Keratinocyte (primary cell): ENCODE measurements around the gene MAGEL2. TPM values are rescaled to one million over a fixed set of nuclear protein-coding genes. Genes with fewer than 3 reads are reported as not detected.

Experiments
- DNase-seq: peaks from one replicate; pipeline ENCODE4 v3.0.0-alpha.2; 2011; ENCODE audit warnings: low read depth, missing footprints, low spot score
- FAIRE-seq: peaks from 2 replicates; lab custom pipeline; 2011; peaks lifted over from hg19 to GRCh38; lab: Jason Lieb, UNC
- H2AFZ ChIP-seq: 2 replicates; pipeline ENCODE4 v1.6.0; 2012; ENCODE audit warnings: low read length, control low read depth, inconsistent platforms; ENCODE audit not compliant: control insufficient read depth
- H3K27ac ChIP-seq: 2 replicates; pipeline ENCODE4 v1.5.1; 2011; ENCODE audit warnings: low read length; ENCODE audit not compliant: control insufficient read depth, insufficient read depth
- H3K27me3 ChIP-seq: 3 replicates; pipeline ENCODE4 v1.6.0; 2011; ENCODE audit warnings: low read length; ENCODE audit not compliant: control insufficient read depth, insufficient read depth; ENCODE audit errors: extremely low read depth
- H3K36me3 ChIP-seq, 2 experiments: 2 replicates in 1 of 2; 3 replicates in 1 of 2; pipeline ENCODE4 v1.5.1; 2011; ENCODE audit warnings: low read length in 2 of 2, mild to moderate bottlenecking in 1 of 2; ENCODE audit not compliant: control insufficient read depth in 2 of 2, insufficient read depth in 2 of 2; ENCODE audit errors: extremely low read depth in 1 of 2
- H3K4me1 ChIP-seq: 3 replicates; pipeline ENCODE4 v1.5.1; 2011; ENCODE audit warnings: low read length; ENCODE audit not compliant: control insufficient read depth, insufficient read depth; ENCODE audit errors: extremely low read depth
- H3K4me2 ChIP-seq: 3 replicates; pipeline ENCODE4 v1.6.0; 2011; ENCODE audit warnings: low read depth, low read length; ENCODE audit not compliant: control insufficient read depth, insufficient read depth; ENCODE audit errors: extremely low read depth
- H3K4me3 ChIP-seq, 3 experiments: fragments of 200-600 bp in 1 of 3; sonication (generic) in 1 of 3; 2 replicates in 2 of 3; 3 replicates in 1 of 3; pipeline ENCODE4 v1.5.1; 2011 to 2016; ENCODE audit warnings: low read length in 3 of 3, mild to moderate bottlenecking in 3 of 3, control low read depth in 2 of 3, inconsistent platforms in 1 of 3, low read depth in 1 of 3, mixed read lengths in 1 of 3, mixed run types in 1 of 3, moderate library complexity in 1 of 3; ENCODE audit not compliant: control insufficient read depth in 2 of 3, insufficient read depth in 2 of 3; ENCODE audit errors: extremely low read depth in 1 of 3
- H3K79me2 ChIP-seq: 2 replicates; pipeline ENCODE4 v1.6.0; 2012; ENCODE audit warnings: low read length; ENCODE audit not compliant: control insufficient read depth, insufficient read depth
- H3K9ac ChIP-seq: 3 replicates; pipeline ENCODE4 v1.6.0; 2011; ENCODE audit warnings: low read length; ENCODE audit not compliant: control insufficient read depth, insufficient read depth; ENCODE audit errors: extremely low read depth
- H3K9me1 ChIP-seq: 3 replicates; pipeline ENCODE4 v1.6.0; 2011; ENCODE audit warnings: low read length; ENCODE audit not compliant: control insufficient read depth, insufficient read depth; ENCODE audit errors: extremely low read depth
- H3K9me3 ChIP-seq: 2 replicates; pipeline ENCODE4 v1.5.1; 2012; ENCODE audit warnings: low read depth, low read length; ENCODE audit not compliant: control insufficient read depth
- H4K20me1 ChIP-seq: 3 replicates; pipeline ENCODE4 v1.6.0; 2011; ENCODE audit warnings: low read length; ENCODE audit not compliant: control insufficient read depth, insufficient read depth; ENCODE audit errors: extremely low read depth
- CTCF ChIP-seq, 3 experiments: IDR thresholded peaks in 1 of 3; conservative IDR thresholded peaks in 1 of 3; optimal IDR thresholded peaks in 1 of 3; 2 replicates in 2 of 3; 3 replicates in 1 of 3; pipeline versions ENCODE3 to v1.5.1; 2011; ENCODE audit warnings: low read length in 3 of 3, mild to moderate bottlenecking in 3 of 3, moderate library complexity in 2 of 3, control low read depth in 1 of 3, inconsistent platforms in 1 of 3; ENCODE audit not compliant: insufficient read depth in 2 of 3; ENCODE audit errors: extremely low read depth in 1 of 3
- EZH2 ChIP-seq: IDR thresholded peaks from one replicate; pipeline ENCODE4 v1.6.1; 2012; ENCODE audit warnings: inconsistent platforms, mild to moderate bottlenecking, low read length, moderate library complexity
- dilution Hi-C: fragments of 300-500 bp; cut with MboI; formaldehyde crosslinking; loops from one replicate; pipeline ENCODE4 v1.7.0; 2020; ENCODE audit warnings: low sequenced_read_pairs; ENCODE audit not compliant: extremely low pct_ligation_motif_present
- polyA plus RNA-seq, 5 experiments: library from polyadenylated mRNA; depleted of rRNA in 3 of 5; stranded (reverse) in 3 of 5; stranded (forward) in 1 of 5; unstranded in 1 of 5; fragments of >200 nt; gene quantifications; 1 replicate in 1 of 5; 2 replicates in 3 of 5; 3 replicates in 1 of 5; pipeline versions ENCODE4 v1.2.1 to v1.2.3, GENCODE V29; 2011 to 2012; ENCODE audit warnings: missing spikeins in 2 of 5, low read depth in 1 of 5, low replicate concordance in 1 of 5

Gene MAGEL2
- polyA plus RNA-seq, 1 donor (not counting 4 experiments of a cell fraction or from before 2014, with no cell fraction given) = not detected

- no peak overlapping the region for H3K27ac ChIP-seq
- no peak overlapping the region for H3K4me2 ChIP-seq
- no peaks in the 10 kb centered on the region for H3K9me1 ChIP-seq
- dilution Hi-C loops = no loop called here
- H3K27me3 ChIP-seq = no peaks in the 10 kb centered on the region
- H3K4me3 ChIP-seq = no peak overlapping the region
- TF ChIP-seq CTCF (optimal IDR thresholded peaks at IDR 0.05 in 1 of 3, IDR thresholded peaks at IDR 0.05 in 1 of 3, conservative IDR thresholded peaks at IDR 0.05 in 1 of 3; ENCODE audit: extremely low read depth in 1 of 3, insufficient read depth in 2 of 3, low read length in 3 of 3) (no peak), EZH2 (no peak)
- DNase-seq = no peak
- H3K79me2 ChIP-seq = no peaks in the 10 kb centered on the region
- peaks cover 3% of the 10 kb centered on the region for H3K9me3 ChIP-seq
- no peak overlapping the region for H3K9ac ChIP-seq
- no peak for FAIRE-seq
- no peaks in the 10 kb centered on the region for H3K4me1 ChIP-seq
- no peak overlapping the region for H2AFZ ChIP-seq
- no peaks in the 10 kb centered on the region for H4K20me1 ChIP-seq
- no peaks in the 10 kb centered on the region for H3K36me3 ChIP-seq
Measured at GRCh38 chr15:23646165-23647000, 1.3 kb downstream of the MAGEL2 start.

GRCh38 chr15:23645371-23646164 is 2.1 kb downstream of the MAGEL2 start:
- H3K9me3 ChIP-seq = peaks cover 3% of the 10 kb centered on the region
- H3K4me2 ChIP-seq = no peak overlapping the region
- H3K79me2 ChIP-seq = no peaks in the 10 kb centered on the region
- H3K9me1 ChIP-seq = no peaks in the 10 kb centered on the region
- no peak for FAIRE-seq
- H3K36me3 ChIP-seq = no peaks in the 10 kb centered on the region
- no peak overlapping the region for H2AFZ ChIP-seq
- H4K20me1 ChIP-seq = no peaks in the 10 kb centered on the region
- no peak overlapping the region for H3K27ac ChIP-seq
- H3K4me3 ChIP-seq = no peak overlapping the region
- TF ChIP-seq EZH2 = no peak
- TF ChIP-seq CTCF (optimal IDR thresholded peaks at IDR 0.05 in 1 of 3, IDR thresholded peaks at IDR 0.05 in 1 of 3, conservative IDR thresholded peaks at IDR 0.05 in 1 of 3; ENCODE audit: extremely low read depth in 1 of 3, insufficient read depth in 2 of 3, low read length in 3 of 3) = no peak
- no peaks in the 10 kb centered on the region for H3K27me3 ChIP-seq
- H3K4me1 ChIP-seq = no peaks in the 10 kb centered on the region
- no peak for DNase-seq
- dilution Hi-C loops = no loop called here
- H3K9ac ChIP-seq = no peak overlapping the region
